Measurements from ENCODE around the gene ATPAF2.

Gene ATPAF2

DNA sequence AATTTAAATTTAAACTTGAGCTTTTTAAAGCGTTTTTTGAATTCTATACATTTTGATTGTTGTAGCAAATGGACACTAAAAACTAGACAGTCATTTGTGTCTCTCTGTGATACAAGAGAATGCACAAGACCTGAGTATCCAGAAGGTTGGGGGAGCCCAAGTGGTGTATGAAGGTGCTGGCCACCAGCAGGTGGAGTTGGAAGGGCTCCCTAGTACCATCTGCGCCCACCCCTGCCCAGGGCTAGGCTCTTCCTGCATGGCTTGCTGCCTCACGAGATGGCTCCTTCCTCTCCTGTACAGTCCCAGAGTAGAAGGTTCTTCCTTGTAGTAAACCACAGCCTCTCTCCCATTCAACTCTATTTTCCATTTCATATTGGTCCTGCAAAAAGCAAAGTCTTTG is 17.2 kb upstream of the ATPAF2 start:
- H3K4me3 ChIP-seq (ENCODE audit: low read depth, low read length) = no peak overlapping the region
- DNase-seq (ENCODE audit: low read depth) = no peak
- TF ChIP-seq, protein P1, sequence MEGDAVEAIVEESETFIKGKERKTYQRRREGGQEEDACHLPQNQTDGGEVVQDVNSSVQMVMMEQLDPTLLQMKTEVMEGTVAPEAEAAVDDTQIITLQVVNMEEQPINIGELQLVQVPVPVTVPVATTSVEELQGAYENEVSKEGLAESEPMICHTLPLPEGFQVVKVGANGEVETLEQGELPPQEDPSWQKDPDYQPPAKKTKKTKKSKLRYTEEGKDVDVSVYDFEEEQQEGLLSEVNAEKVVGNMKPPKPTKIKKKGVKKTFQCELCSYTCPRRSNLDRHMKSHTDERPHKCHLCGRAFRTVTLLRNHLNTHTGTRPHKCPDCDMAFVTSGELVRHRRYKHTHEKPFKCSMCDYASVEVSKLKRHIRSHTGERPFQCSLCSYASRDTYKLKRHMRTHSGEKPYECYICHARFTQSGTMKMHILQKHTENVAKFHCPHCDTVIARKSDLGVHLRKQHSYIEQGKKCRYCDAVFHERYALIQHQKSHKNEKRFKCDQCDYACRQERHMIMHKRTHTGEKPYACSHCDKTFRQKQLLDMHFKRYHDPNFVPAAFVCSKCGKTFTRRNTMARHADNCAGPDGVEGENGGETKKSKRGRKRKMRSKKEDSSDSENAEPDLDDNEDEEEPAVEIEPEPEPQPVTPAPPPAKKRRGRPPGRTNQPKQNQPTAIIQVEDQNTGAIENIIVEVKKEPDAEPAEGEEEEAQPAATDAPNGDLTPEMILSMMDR (IDR thresholded peaks at IDR 0.05; ENCODE audit: low read depth, low read length, missing control alignments) = no peak

- TF ChIP-seq, protein P1 (IDR thresholded peaks at IDR 0.05; ENCODE audit: low read depth, low read length, missing control alignments) = no peak
- no peak overlapping the region for H3K4me3 ChIP-seq (ENCODE audit: low read depth, low read length)
- no peak for DNase-seq (ENCODE audit: low read depth)
Measured at GRCh38 chr17:18055597-18055996, 16.6 kb upstream of the ATPAF2 start.

DNA sequence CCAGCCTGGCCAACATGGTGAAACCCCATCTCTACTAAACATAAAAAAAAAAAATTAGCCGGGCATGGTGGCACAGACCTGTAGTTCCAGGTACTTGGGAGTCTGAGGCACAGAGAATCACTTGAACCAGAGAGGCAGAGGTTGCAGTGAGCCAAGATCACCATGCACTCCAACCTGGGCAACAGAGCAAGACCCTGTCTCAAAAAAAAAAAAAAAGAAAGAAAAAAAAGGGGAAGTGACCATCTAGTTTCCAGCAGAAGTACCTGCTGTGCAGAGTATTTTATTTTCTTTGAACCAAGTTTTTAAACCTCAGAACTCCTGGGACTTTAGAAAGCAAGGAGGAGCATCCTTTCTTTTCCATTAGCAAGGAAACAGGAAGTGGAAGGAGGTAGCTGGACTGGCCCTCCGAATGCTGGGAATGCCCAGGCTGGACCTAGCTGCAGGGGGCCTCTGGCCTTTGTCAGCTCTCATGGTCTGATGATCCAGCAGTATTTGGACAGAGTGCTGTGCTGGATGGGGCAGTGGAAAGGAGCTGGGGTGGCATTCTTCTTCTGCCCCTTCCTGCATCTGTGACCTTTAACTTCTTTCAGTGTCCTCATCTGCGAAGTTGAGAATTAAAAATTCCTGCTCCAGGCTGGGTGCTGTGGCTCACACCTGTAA is 6.9 kb upstream of the ATPAF2 start:
- no peak overlapping the region for H3K4me3 ChIP-seq (ENCODE audit: low read depth, low read length)
- no peak for DNase-seq (ENCODE audit: low read depth)
- TF ChIP-seq, protein P1 (IDR thresholded peaks at IDR 0.05; ENCODE audit: low read depth, low read length, missing control alignments) = no peak

- TF ChIP-seq, protein P1 (IDR thresholded peaks at IDR 0.05; ENCODE audit: low read depth, low read length, missing control alignments) = no peak
- no peak overlapping the region for H3K4me3 ChIP-seq (ENCODE audit: low read depth, low read length)
- no peak for DNase-seq (ENCODE audit: low read depth)
Measured at GRCh38 chr17:18044609-18045008, 5.6 kb upstream of the ATPAF2 start.

GRCh38 chr17:18043491-18043890 is 4.5 kb upstream of the ATPAF2 start:
- H3K4me3 ChIP-seq (ENCODE audit: low read depth, low read length) = no peak overlapping the region
- TF ChIP-seq, protein P1 (IDR thresholded peaks at IDR 0.05; ENCODE audit: low read depth, low read length, missing control alignments) = no peak
- DNase-seq (ENCODE audit: low read depth) = no peak

DNA sequence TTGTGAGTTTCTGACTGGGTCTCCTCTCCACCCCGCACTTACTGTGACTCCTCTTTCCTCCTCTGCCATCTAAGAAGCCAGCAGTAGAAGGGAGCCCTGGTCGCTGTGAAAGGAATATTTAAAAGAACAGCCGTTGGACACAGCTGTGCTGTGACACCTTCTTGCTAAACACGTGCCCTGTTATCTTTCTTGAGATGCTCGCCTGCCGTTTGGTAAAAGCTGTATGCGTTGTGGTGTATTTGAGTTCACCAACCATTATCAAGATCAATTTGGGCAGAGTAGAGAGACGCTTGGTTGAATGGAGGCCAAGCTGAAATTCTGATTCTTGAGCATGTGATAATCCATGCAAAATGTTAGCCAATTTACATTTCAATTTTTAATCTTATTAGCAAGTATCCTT is 4.0 kb upstream of the ATPAF2 start:
- no peak for DNase-seq (ENCODE audit: low read depth)
- TF ChIP-seq, protein P1 (IDR thresholded peaks at IDR 0.05; ENCODE audit: low read depth, low read length, missing control alignments) = no peak

DNA sequence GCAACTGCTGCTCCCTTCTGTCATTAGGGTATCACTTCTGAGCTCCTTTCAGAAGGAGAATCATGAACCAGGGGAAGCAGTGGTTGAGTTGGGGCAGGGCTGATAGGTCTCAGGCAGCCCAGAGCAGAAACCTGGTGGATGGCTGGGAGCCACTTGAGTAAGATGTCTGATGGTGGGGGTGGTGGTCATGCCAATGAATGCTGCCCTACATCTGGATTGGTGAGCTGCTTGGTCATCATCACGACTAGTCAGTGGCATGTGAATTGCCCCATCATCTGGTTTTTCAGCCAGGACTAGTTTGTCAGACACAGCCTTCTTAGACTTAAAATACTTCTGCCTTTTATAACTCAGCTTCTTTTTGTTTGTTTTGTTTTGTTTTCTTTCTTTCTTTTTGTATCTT is 2.8 kb upstream of the ATPAF2 start:
- no peak overlapping the region for H3K4me3 ChIP-seq (ENCODE audit: low read depth, low read length)
- TF ChIP-seq, protein P1 (IDR thresholded peaks at IDR 0.05; ENCODE audit: low read depth, low read length, missing control alignments) = no peak
- DNase-seq (ENCODE audit: low read depth) = no peak

More for the DNA sequence above, 4.0 kb upstream of the ATPAF2 start:
- H3K4me3 ChIP-seq (ENCODE audit: low read depth, low read length) = no peak overlapping the region
